Gastrocnemius medialis (tissue), 4 donors: ENCODE data around the gene BIRC7. TPM values are rescaled to one million over a fixed set of nuclear protein-coding genes. Genes with fewer than 3 reads are reported as not detected.
"Not testable (repeated sequence)": the region's sequence is repeated elsewhere in the genome, so short reads cannot be mapped to it uniquely, and the experiment has no call there.

Source experiments
- ATAC-seq, 2 donors: fragments of 150-250 bp; one replicate each; pipeline ENCODE4 v1.9.1; 2016
- DNase-seq, 2 donors: peaks; one replicate each; pipeline ENCODE4 v3.0.0-alpha.2; 2019
- H3K27ac ChIP-seq, 4 donors: fragments of 200-600 bp; sonication (generic); 1 replicate in 1 of 4; 2 replicates in 3 of 4; pipeline ENCODE4 v1.5.1; 2016 to 2018; ENCODE audit warnings: mild to moderate bottlenecking in 2 of 4, moderate library complexity in 1 of 4
- H3K27me3 ChIP-seq, 3 donors: fragments of 200-600 bp; sonication (generic) in 2 of 3; 1 replicate in 1 of 3; 2 replicates in 2 of 3; pipeline versions ENCODE4 v1.5.1 to v1.6.0; 2016 to 2019; ENCODE audit warnings: mild to moderate bottlenecking in 1 of 3, moderate library complexity in 1 of 3
- H3K36me3 ChIP-seq, 2 donors: fragments of 200-600 bp; sonication (generic) in 1 of 2; one replicate each; pipeline ENCODE4 v1.5.1; 2017 to 2018
- H3K4me1 ChIP-seq, 2 donors: fragments of 200-600 bp; sonication (generic) in 1 of 2; one replicate each; pipeline ENCODE4 v1.5.1; 2016 to 2017; ENCODE audit warnings: mild to moderate bottlenecking in 2 of 2
- H3K4me3 ChIP-seq, 4 donors: fragments of 200-600 bp; sonication (generic) in 3 of 4; 1 replicate in 1 of 4; 2 replicates in 3 of 4; pipeline ENCODE4 v1.5.1; 2016 to 2019; ENCODE audit warnings: mild to moderate bottlenecking in 2 of 4
- H3K9me3 ChIP-seq, 3 donors: fragments of 200-600 bp; sonication (generic) in 2 of 3; 1 replicate in 1 of 3; 2 replicates in 2 of 3; pipeline ENCODE4 v1.5.1; 2016 to 2019
- POLR2A ChIP-seq, 2 donors: fragments of 450-650 bp; IDR thresholded peaks; one replicate each; pipeline ENCODE4 v1.6.1; 2017; ENCODE audit warnings: antibody characterized with exemption in 2 of 2, mild to moderate bottlenecking in 2 of 2, moderate library complexity in 2 of 2
- in situ Hi-C, 4 donors: fragments of 200-750 bp; cut with MboI; loops; one replicate each; pipeline versions ENCODE4 v1.15.0 to v1.8.0; 2017; ENCODE audit warnings: low sequenced_read_pairs in 4 of 4
- intact Hi-C: fragments of 100-400 bp; cut with DNase I; formaldehyde crosslinking; loops from one replicate; pipeline ENCODE4 v1.15.1; 2023; ENCODE audit warnings: low total_unique reads
- total RNA-seq, 4 donors: library from RNA; depleted of rRNA; stranded (reverse); fragments of >200 nt; gene quantifications; one replicate each; pipeline versions ENCODE4 v1.1.0 to v1.2.3, GENCODE V29; 2016
- TF ChIP-seq, protein P1 (sequence below), 5 experiments: fragments of 450-650 bp in 3 of 5; fragments of 200-600 bp in 2 of 5; sonication (generic) in 2 of 5; IDR thresholded peaks in 4 of 5; conservative IDR thresholded peaks in 1 of 5; 1 replicate in 4 of 5; 2 replicates in 1 of 5; pipeline ENCODE4 v1.5.1; 2016 to 2019; ENCODE audit warnings: antibody characterized with exemption in 5 of 5, mild to moderate bottlenecking in 3 of 5, moderate library complexity in 3 of 5

BIRC7 gene
- total RNA-seq, 4 donors from 2014 or later, result not detected

DNA sequence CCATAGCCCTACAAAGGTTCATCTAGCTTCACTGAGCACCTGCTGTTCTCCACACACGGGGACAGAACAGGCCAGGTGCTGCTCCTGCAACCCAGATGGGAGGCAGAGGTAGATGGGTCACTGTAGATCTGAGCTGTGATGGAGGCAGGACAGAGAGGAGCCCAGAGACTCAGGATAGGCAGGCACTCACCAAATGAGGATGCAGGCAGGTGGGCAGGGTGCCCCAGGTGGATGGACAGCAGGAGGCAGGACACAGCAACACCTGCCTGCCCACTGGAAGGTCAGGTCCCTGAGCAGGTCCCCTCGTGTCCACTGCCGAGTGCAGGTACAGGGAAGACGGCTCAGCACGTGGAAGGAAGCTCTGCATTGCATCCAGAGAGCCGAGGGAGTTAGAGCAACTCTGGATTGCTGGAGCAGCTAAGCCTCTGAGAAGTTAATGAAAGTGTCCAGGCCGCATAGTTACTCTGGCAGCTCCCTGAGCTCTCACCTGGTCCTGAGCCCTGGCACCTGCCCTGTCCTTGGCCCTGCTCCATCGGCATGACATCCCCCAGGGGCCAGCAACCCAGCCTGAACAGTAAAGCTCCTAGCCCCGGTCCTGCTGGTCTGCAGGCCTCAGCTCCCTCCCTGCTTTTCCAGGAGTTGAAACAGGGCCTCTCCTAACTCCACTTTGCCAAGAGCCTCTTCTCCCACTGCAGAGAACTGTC is 14.9 kb upstream of the BIRC7 start:
- Histone ChIP-seq H3K27ac (no peak overlapping the region), H3K36me3 (no peaks in the 10 kb centered on the region), H3K9me3 (no peaks in the 10 kb centered on the region), H3K4me3 (no peak overlapping the region), H3K27me3 (no peaks in the 10 kb centered on the region), H3K4me1 (peaks cover 6 to 7% of the 10 kb centered on the region in 2 donors)
- in situ Hi-C loops (no loop called here), intact Hi-C loops (no loop called here)
- ATAC-seq (no peak), DNase-seq (no peak)
- TF ChIP-seq, protein P1, sequence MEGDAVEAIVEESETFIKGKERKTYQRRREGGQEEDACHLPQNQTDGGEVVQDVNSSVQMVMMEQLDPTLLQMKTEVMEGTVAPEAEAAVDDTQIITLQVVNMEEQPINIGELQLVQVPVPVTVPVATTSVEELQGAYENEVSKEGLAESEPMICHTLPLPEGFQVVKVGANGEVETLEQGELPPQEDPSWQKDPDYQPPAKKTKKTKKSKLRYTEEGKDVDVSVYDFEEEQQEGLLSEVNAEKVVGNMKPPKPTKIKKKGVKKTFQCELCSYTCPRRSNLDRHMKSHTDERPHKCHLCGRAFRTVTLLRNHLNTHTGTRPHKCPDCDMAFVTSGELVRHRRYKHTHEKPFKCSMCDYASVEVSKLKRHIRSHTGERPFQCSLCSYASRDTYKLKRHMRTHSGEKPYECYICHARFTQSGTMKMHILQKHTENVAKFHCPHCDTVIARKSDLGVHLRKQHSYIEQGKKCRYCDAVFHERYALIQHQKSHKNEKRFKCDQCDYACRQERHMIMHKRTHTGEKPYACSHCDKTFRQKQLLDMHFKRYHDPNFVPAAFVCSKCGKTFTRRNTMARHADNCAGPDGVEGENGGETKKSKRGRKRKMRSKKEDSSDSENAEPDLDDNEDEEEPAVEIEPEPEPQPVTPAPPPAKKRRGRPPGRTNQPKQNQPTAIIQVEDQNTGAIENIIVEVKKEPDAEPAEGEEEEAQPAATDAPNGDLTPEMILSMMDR (IDR thresholded peaks at IDR 0.05 in 4 of 5, conservative IDR thresholded peaks at IDR 0.05 in 1 of 5), result no peak
- no peak for TF ChIP-seq POLR2A (IDR thresholded peaks at IDR 0.05)

DNA sequence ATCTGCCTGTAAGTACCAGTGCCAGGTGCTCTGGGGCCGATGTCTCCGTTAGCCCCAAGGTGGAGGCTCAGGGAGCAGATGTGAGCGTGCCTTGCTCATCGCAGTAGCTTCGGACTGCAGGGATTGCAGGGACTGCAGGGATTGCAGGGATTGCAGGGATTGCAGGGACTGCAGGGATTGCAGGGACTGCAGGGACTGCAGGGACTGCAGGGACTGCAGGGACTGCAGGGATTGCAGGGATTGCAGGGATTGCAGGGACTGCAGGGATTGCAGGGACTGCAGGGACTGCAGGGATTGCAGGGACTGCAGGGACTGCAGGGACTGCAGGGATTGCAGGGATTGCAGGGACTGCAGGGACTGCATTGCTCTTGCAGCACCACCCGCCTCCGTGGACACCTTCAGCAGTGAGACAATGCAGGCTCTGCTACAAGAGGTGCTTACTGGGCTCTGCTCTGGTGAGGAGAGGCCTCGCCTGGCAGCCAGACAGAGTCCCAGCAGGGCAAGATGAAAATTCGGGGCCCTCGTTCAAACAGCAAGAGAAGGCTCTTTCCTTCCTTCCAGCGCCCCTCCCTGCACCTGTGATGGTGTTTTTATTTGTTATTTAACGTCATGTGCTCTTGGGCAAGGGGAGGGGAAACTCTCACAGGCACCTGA is 14.2 kb upstream of the BIRC7 start:
- H3K27ac ChIP-seq, H3K36me3 ChIP-seq, H3K4me3 ChIP-seq, DNase-seq, H3K9me3 ChIP-seq, H3K27me3 ChIP-seq, in situ Hi-C loops, intact Hi-C loops, H3K4me1 ChIP-seq, ATAC-seq: not testable (repeated sequence)

DNA sequence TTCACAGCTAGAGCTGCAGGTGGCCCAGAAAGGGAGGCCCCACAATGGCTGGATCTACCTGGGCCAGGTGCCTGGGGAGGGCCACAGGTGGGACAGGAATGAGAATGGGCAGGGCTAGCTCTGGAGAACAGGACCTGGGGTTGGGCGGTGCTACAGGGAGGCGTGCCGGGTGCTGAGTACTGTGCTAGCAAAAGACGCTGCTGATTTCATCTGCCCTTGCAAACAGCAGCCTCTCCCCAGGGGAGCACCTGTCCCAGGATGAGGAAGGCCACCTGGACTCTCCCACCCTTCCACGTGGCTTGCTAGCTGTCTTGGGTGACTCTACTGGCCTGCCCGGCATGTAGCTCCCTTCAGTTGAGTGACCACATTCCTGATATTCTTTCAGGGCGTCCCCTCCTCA is 13.2 kb upstream of the BIRC7 start:
- ATAC-seq (no peak), DNase-seq (no peak)
- Histone ChIP-seq H3K27ac (no peak overlapping the region), H3K27me3 (no peaks in the 10 kb centered on the region), H3K9me3 (no peaks in the 10 kb centered on the region), H3K4me3 (no peak overlapping the region), H3K4me1 (no peaks in the 10 kb centered on the region), H3K36me3 (no peaks in the 10 kb centered on the region)
- intact Hi-C loops, result no loop called here
- in situ Hi-C loops, result no loop called here
- no peak for TF ChIP-seq POLR2A (IDR thresholded peaks at IDR 0.05)

DNA sequence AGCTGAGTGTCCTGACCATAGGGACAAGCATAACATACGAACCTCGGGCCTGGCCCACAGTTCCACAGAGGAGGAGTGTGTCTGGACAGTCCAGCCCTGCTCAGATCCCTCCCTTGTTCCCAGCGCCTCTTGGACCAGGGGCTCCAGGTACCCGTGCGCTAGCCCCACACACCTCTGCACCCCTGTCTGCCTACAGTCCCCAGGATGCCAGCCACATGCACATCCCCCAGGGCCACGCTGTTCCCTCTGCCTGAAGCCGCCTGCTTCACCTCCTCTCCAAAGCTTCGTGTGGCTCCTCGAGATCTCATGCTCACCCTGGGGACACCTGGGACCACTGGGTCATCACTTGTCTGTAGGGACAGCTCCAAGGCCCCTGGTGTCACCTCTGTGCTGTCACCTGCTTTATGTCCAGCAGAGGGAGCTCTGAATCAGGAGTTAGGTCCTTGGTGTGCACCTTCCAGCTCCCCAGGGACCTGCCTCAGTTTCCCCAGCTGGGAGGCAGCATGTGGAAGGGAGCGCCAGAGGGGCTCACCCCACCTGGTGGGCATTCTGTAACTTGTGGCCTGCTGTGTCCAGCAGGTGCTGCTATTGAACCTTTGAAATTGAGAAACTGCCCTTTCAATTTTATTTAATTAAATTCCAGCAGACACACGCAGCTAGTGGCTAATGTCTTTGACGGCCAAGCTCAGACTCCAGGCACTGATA is 12.4 kb upstream of the BIRC7 start:
- no peaks in the 10 kb centered on the region for H3K27me3 ChIP-seq
- ATAC-seq (peak; percentile 26 to 27), DNase-seq (no peak)
- no peaks in the 10 kb centered on the region for H3K4me1 ChIP-seq
- no peak overlapping the region for H3K4me3 ChIP-seq
- in situ Hi-C loops, result no loop called here
- intact Hi-C loops, result no loop called here
- TF ChIP-seq, protein P1 (IDR thresholded peaks at IDR 0.05 in 4 of 5, conservative IDR thresholded peaks at IDR 0.05 in 1 of 5), result peak in 4 of 5 experiments; percentile 23 to 61 (median 52)
- TF ChIP-seq POLR2A (IDR thresholded peaks at IDR 0.05), result no peak
- no peaks in the 10 kb centered on the region for H3K36me3 ChIP-seq
- no peak overlapping the region for H3K27ac ChIP-seq
- H3K9me3 ChIP-seq, result no peaks in the 10 kb centered on the region

DNA sequence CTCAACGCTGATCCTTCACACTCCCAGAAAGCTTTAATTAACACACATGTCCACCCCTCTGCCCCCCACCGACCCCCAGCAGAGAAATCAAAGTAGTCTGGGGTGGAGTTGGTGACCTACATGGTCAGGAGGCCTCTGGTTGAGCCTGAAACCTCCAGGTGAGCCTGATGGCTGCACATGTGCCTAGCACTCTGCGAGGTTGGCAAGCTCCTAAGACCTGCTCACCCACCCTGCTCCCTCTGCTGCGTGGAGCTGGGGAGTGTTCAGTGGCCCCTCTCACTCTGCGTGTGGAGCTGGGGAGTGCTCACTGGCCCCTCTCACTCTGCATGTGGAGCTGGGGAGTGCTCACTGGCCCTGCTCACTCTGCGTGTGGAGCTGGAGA is 11.9 kb upstream of the BIRC7 start:
- ATAC-seq, result no peak

DNA sequence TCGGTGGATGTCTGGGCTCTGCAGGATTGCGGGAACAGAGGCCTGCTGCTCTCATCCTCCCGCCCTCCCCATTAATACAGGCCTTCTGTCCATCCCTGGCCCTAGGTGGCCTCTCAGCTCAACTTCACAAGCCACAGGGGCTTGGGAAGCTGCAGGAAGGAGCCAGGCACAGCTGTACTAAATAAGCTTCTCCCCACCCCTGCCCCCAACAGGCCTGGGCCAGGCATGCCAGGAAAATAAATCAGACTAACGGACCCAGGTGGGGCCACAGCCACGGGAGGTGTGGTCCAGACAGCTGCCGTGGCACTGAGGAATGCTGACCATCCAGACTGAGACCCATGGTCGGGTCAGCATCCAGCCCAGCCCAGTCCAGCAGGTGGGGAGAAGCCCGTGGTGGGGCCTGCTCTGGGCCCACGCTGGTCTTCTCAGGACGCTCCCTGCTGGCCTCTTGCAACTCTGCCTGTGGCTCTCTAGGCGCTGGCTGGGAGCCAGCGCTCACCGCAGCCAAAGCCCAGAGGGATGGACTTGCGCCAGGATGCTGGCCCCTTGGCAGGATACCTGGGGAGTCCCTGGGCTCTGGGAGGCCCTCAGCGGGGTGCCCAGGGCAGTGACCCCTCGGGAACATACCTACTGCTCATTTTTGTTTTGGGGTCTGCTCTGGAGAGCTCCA is 11.2 kb upstream of the BIRC7 start:
- Histone ChIP-seq H3K9me3 (no peaks in the 10 kb centered on the region), H3K36me3 (no peaks in the 10 kb centered on the region), H3K4me3 (no peak overlapping the region), H3K4me1 (no peaks in the 10 kb centered on the region), H3K27me3 (peaks cover 4 to 10% (median 4%) of the 10 kb centered on the region in 3 donors), H3K27ac (no peak overlapping the region)
- TF ChIP-seq POLR2A (IDR thresholded peaks at IDR 0.05), result no peak
- TF ChIP-seq, protein P1 (IDR thresholded peaks at IDR 0.05 in 4 of 5, conservative IDR thresholded peaks at IDR 0.05 in 1 of 5), result peak in 1 of 5 experiments; percentile 10
- in situ Hi-C loops, result no loop called here
- ATAC-seq, result no peak
- no peak for DNase-seq
- intact Hi-C loops, result no loop called here

More for the DNA sequence above, 11.9 kb upstream of the BIRC7 start:
- Histone ChIP-seq H3K36me3 (no peaks in the 10 kb centered on the region), H3K9me3 (no peaks in the 10 kb centered on the region), H3K4me1 (no peaks in the 10 kb centered on the region), H3K27me3 (peaks cover 0 to 5% (median 0%) of the 10 kb centered on the region in 3 donors), H3K27ac (no peak overlapping the region), H3K4me3 (no peak overlapping the region)
- in situ Hi-C loops (no loop called here), intact Hi-C loops (no loop called here)
- no peak for DNase-seq
- TF ChIP-seq POLR2A (IDR thresholded peaks at IDR 0.05), result no peak
